HepG2 (cell line): ENCODE measurements around the gene ACTL7B. TPM values are rescaled to one million over a fixed set of nuclear protein-coding genes. Genes with fewer than 3 reads are reported as not detected.

Source experiments
- HINFP ChIP-seq: sonication (generic); formaldehyde crosslinking; IDR thresholded peaks from 2 replicates; pipeline ENCODE4 v1.4.0; 2020; ENCODE audit warnings: low read depth, mild to moderate bottlenecking, missing genetic modification reagents
- HMGXB3 ChIP-seq: sonication (generic); formaldehyde crosslinking; IDR thresholded peaks from 2 replicates; pipeline ENCODE4 v1.4.0; 2020; ENCODE audit warnings: missing genetic modification reagents, borderline replicate concordance
- LRRFIP1 ChIP-seq: sonication (generic); formaldehyde crosslinking; conservative IDR thresholded peaks from 2 replicates; pipeline ENCODE4 v1.4.0; 2020; ENCODE audit warnings: missing genetic modification reagents
- PLSCR1 ChIP-seq: sonication (generic); formaldehyde crosslinking; IDR thresholded peaks from 2 replicates; pipeline ENCODE4 v1.5.0; 2020; ENCODE audit warnings: missing genetic modification reagents, mild to moderate bottlenecking, borderline replicate concordance
- RARA ChIP-seq: IDR thresholded peaks from 2 replicates; pipeline ENCODE4 v1.6.1; 2016; ENCODE audit warnings: missing genetic modification reagents, missing compliant biosample characterization
- REST ChIP-seq, 2 experiments: IDR thresholded peaks; 2 replicates each; pipeline ENCODE4 v1.6.1; 2011 to 2012; ENCODE audit warnings: low read length in 2 of 2, borderline replicate concordance in 1 of 2, low read depth in 1 of 2, mild to moderate bottlenecking in 1 of 2, moderate library complexity in 1 of 2
- REXO4 ChIP-seq: sonication (generic); formaldehyde crosslinking; IDR thresholded peaks from 2 replicates; pipeline ENCODE4 v1.8.0; 2022; ENCODE audit warnings: missing genetic modification reagents, mild to moderate bottlenecking, borderline replicate concordance
- SYNCRIP ChIP-seq: fragments of 200-400 bp; formaldehyde crosslinking; IDR thresholded peaks from 2 replicates; pipeline ENCODE4 v1.6.1; 2018; ENCODE audit warnings: mild to moderate bottlenecking, low read depth, low read length; ENCODE audit not compliant: insufficient read depth
- ZNF101 ChIP-seq: sonication (generic); formaldehyde crosslinking; IDR thresholded peaks from 2 replicates; pipeline ENCODE4 v1.4.0; 2020; ENCODE audit warnings: mild to moderate bottlenecking, low read depth, missing genetic modification reagents, borderline replicate concordance
- ZXDC ChIP-seq: sonication (generic); formaldehyde crosslinking; IDR thresholded peaks from 2 replicates; pipeline ENCODE4 v1.5.0; 2020; ENCODE audit warnings: mild to moderate bottlenecking, missing genetic modification reagents
- polyA plus RNA-seq, 8 experiments: library from polyadenylated mRNA; depleted of rRNA in 3 of 8; stranded (reverse) in 7 of 8; unstranded in 1 of 8; fragments of >200 nt; fragmentation: Illumina TruSeq in 4 of 8; extraction: Trizol in 4 of 8; gene quantifications; 2 replicates each; pipeline versions ENCODE4 v1.2.1 to v1.2.3, GENCODE V29; 2011 to 2016; ENCODE audit warnings: low read depth in 4 of 8, missing spikeins in 1 of 8, mixed read lengths in 1 of 8; ENCODE audit not compliant: insufficient read depth in 1 of 8
- total RNA-seq, 5 experiments: library from RNA; depleted of rRNA; stranded (reverse); fragments of >200 nt; fragmentation: Illumina TruSeq; extraction: Trizol; gene quantifications; 2 replicates each; pipeline ENCODE4 v1.2.3, GENCODE V29; 2016; ENCODE audit warnings: low read depth in 1 of 5

Gene ACTL7B
- total and polyA plus RNA-seq, 2 of the 13 experiments (the other 11 are each of a cell fraction or from before 2014, with no cell fraction given): 0.07 to 0.11 TPM

GRCh38 chr9:108894225-108894997 lies 38.6 kb upstream of the ACTL7B start (continued):
- TF ChIP-seq REST (IDR thresholded peaks at IDR 0.05; ENCODE audit: borderline replicate concordance in 1 of 2, low read depth in 1 of 2, low read length in 2 of 2): 0 out of 4 replicates have a peak, but pooled peaks of 1 of the 2 experiments have one; percentile 37
- no peak for TF ChIP-seq SYNCRIP
- TF ChIP-seq HINFP (CRISPR knock-in tag): no peak
- no peak for TF ChIP-seq LRRFIP1 (CRISPR knock-in tag)
- TF ChIP-seq HMGXB3 (CRISPR knock-in tag): 0 out of 2 replicates have a peak, but pooled peaks have one; percentile 33
- TF ChIP-seq REXO4: no peak
- TF ChIP-seq ZNF101 (CRISPR knock-in tag): no peak
- no peak for TF ChIP-seq ZXDC (CRISPR knock-in tag)
- peak; percentile 92 for TF ChIP-seq RARA (CRISPR knock-in tag)
- no peak for TF ChIP-seq PLSCR1 (CRISPR knock-in tag)
